HCT116 (cell line): ENCODE results near the gene ADPRHL1.

Experiments used
- FOSL1 ChIP-seq: IDR thresholded peaks from 2 replicates; pipeline ENCODE4 v1.6.1; 2012; ENCODE audit warnings: low read depth
- JUND ChIP-seq: IDR thresholded peaks from 2 replicates; pipeline ENCODE4 v1.6.1; 2012
- POLR2A ChIP-seq: IDR thresholded peaks from 2 replicates; pipeline ENCODE4 v1.7.0; 2011; ENCODE audit warnings: borderline replicate concordance; ENCODE audit not compliant: insufficient read depth, insufficient read length; ENCODE audit errors: extremely low read depth
- RAD21 ChIP-seq: IDR thresholded peaks from 2 replicates; pipeline ENCODE4 v1.6.1; 2012; ENCODE audit warnings: low read depth, mild to moderate bottlenecking
- SIN3A ChIP-seq: IDR thresholded peaks from 2 replicates; pipeline ENCODE4 v1.6.1; 2012; ENCODE audit warnings: low read depth
- SP1 ChIP-seq: IDR thresholded peaks from 2 replicates; pipeline ENCODE4 v1.6.1; 2012; ENCODE audit warnings: low read depth
- YY1 ChIP-seq: IDR thresholded peaks from 2 replicates; pipeline ENCODE4 v1.6.1; 2011; ENCODE audit warnings: low read length, low read depth, moderate library complexity, mild to moderate bottlenecking; ENCODE audit not compliant: insufficient replicate concordance; ENCODE audit errors: extremely low read depth
- ZNF274 ChIP-seq: fragments of 200-500 bp; sonication (Bioruptor generic); IDR thresholded peaks from 2 replicates; pipeline ENCODE4 v1.6.1; 2014; ENCODE audit warnings: mild to moderate bottlenecking, low read depth, low read length, inconsistent platforms
- TF ChIP-seq, protein P1 (sequence below), 3 experiments: fragments of 200-600 bp in 1 of 3; sonication (generic) in 1 of 3; IDR thresholded peaks in 2 of 3; conservative IDR thresholded peaks in 1 of 3; 2 replicates each; pipeline ENCODE4 v1.5.1; 2012 to 2017; ENCODE audit warnings: low read depth in 2 of 3, low read length in 2 of 3, antibody characterized with exemption in 1 of 3, borderline replicate concordance in 1 of 3, control low read depth in 1 of 3, mild to moderate bottlenecking in 1 of 3, mixed read lengths in 1 of 3, mixed run types in 1 of 3, moderate library complexity in 1 of 3; ENCODE audit not compliant: insufficient read depth in 1 of 3
- TF ChIP-seq, protein P2 (sequence below): IDR thresholded peaks from 2 replicates; pipeline ENCODE4 v1.6.1; 2012
- TF ChIP-seq, protein P3 (sequence below): IDR thresholded peaks from 2 replicates; pipeline ENCODE4 v1.6.1; 2011; ENCODE audit warnings: mild to moderate bottlenecking, low read length, moderate library complexity; ENCODE audit not compliant: insufficient replicate concordance; ENCODE audit errors: extremely low read depth

- TF ChIP-seq YY1 (no peak), SIN3A (no peak), POLR2A (no peak), SP1 (no peak), RAD21 (no peak), JUND (no peak), FOSL1 (no peak), ZNF274 (no peak)
- TF ChIP-seq, protein P1, sequence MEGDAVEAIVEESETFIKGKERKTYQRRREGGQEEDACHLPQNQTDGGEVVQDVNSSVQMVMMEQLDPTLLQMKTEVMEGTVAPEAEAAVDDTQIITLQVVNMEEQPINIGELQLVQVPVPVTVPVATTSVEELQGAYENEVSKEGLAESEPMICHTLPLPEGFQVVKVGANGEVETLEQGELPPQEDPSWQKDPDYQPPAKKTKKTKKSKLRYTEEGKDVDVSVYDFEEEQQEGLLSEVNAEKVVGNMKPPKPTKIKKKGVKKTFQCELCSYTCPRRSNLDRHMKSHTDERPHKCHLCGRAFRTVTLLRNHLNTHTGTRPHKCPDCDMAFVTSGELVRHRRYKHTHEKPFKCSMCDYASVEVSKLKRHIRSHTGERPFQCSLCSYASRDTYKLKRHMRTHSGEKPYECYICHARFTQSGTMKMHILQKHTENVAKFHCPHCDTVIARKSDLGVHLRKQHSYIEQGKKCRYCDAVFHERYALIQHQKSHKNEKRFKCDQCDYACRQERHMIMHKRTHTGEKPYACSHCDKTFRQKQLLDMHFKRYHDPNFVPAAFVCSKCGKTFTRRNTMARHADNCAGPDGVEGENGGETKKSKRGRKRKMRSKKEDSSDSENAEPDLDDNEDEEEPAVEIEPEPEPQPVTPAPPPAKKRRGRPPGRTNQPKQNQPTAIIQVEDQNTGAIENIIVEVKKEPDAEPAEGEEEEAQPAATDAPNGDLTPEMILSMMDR (IDR thresholded peaks at IDR 0.05 in 2 of 3, conservative IDR thresholded peaks at IDR 0.05 in 1 of 3; ENCODE audit: borderline replicate concordance in 1 of 3, insufficient read depth in 1 of 3, low read depth in 2 of 3, low read length in 2 of 3), result no peak
- TF ChIP-seq, protein P2, sequence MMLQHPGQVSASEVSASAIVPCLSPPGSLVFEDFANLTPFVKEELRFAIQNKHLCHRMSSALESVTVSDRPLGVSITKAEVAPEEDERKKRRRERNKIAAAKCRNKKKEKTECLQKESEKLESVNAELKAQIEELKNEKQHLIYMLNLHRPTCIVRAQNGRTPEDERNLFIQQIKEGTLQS, result no peak
- TF ChIP-seq, protein P3, sequence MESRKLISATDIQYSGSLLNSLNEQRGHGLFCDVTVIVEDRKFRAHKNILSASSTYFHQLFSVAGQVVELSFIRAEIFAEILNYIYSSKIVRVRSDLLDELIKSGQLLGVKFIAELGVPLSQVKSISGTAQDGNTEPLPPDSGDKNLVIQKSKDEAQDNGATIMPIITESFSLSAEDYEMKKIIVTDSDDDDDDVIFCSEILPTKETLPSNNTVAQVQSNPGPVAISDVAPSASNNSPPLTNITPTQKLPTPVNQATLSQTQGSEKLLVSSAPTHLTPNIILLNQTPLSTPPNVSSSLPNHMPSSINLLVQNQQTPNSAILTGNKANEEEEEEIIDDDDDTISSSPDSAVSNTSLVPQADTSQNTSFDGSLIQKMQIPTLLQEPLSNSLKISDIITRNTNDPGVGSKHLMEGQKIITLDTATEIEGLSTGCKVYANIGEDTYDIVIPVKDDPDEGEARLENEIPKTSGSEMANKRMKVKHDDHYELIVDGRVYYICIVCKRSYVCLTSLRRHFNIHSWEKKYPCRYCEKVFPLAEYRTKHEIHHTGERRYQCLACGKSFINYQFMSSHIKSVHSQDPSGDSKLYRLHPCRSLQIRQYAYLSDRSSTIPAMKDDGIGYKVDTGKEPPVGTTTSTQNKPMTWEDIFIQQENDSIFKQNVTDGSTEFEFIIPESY, result no peak
Measured at GRCh38 chr13:113460599-113460998, 7.3 kb upstream of the ADPRHL1 start.
